K562 (cell line): Measurements from ENCODE around the gene LMX1B. TPM values are rescaled to one million over a fixed set of nuclear protein-coding genes. Genes with fewer than 3 reads are reported as not detected.

Source experiments
- ATAC-seq: fragments of 200-7000 bp; cut with Tn5 transposase; 3 replicates; pipeline ENCODE4 v1.9.1; 2020; ENCODE audit warnings: moderate library complexity
- BruUV-seq: library from RNA; stranded (reverse); fragments of 400-500 nt; replicated peaks from 2 replicates; lab custom pipeline; 2021; lab: Mats Ljungman, UMichigan
- CTCF ChIA-PET: fragments of 300-600 bp; formaldehyde crosslinking; extraction: SDS; loops from one replicate; lab custom pipeline; 2021; ENCODE audit warnings: low intra/inter-chr PET ratio; lab: Yijun Ruan, JAX
- POLR2A ChIA-PET: fragments of 300-600, 350-650 bp; sonication (Branson Sonifier 250); formaldehyde crosslinking; extraction: SDS; loops from one replicate; lab custom pipeline; 2021; ENCODE audit warnings: antibody characterized with exemption, inconsistent platforms; lab: Yijun Ruan, JAX
- DNase-seq, 4 experiments: peaks; one replicate each; pipeline versions ENCODE4 v3.0.0 to v3.0.0-alpha.2; 2011 to 2018; ENCODE audit warnings: low spot score in 3 of 4, mixed read lengths in 3 of 4; ENCODE audit errors: extremely low read depth in 1 of 4
- FAIRE-seq: peaks from 2 replicates; lab custom pipeline; 2011; peaks lifted over from hg19 to GRCh38; lab: Jason Lieb, UNC
- H2AFZ ChIP-seq: 2 replicates; pipeline ENCODE4 v1.6.0; 2011; ENCODE audit warnings: low read depth, low read length, control low read depth, inconsistent platforms
- H3K27ac ChIP-seq: fragments of 200-600 bp; 3 replicates; pipeline ENCODE4 v1.8.0; 2011; ENCODE audit warnings: low read depth, mild to moderate bottlenecking, control low read depth, inconsistent platforms, low read length, moderate library complexity, mixed read lengths; ENCODE audit errors: extremely low read depth
- H3K27me3 ChIP-seq, 2 experiments: fragments of 300-600 bp in 1 of 2; 2 replicates in 1 of 2; 3 replicates in 1 of 2; pipeline versions ENCODE4 v1.6.0 to v1.8.0; 2011; ENCODE audit warnings: inconsistent platforms in 2 of 2, low read length in 2 of 2, mild to moderate bottlenecking in 1 of 2, mixed read lengths in 1 of 2, moderate library complexity in 1 of 2; ENCODE audit not compliant: control insufficient read depth in 2 of 2, insufficient read depth in 2 of 2
- H3K36me3 ChIP-seq: fragments of 300-600 bp; 3 replicates; pipeline ENCODE4 v1.8.0; 2011; ENCODE audit warnings: mild to moderate bottlenecking, low read length, inconsistent platforms; ENCODE audit not compliant: control insufficient read depth, insufficient read depth
- H3K4me1 ChIP-seq, 2 experiments: fragments of 200-600 bp in 1 of 2; replicated peaks in 1 of 2; 2 replicates in 1 of 2; 3 replicates in 1 of 2; pipeline versions ENCODE4 v1.5.1 to v1.8.0; 2011; ENCODE audit warnings: inconsistent platforms in 2 of 2, low read length in 2 of 2, mild to moderate bottlenecking in 1 of 2, mixed read lengths in 1 of 2, moderate library complexity in 1 of 2; ENCODE audit not compliant: control insufficient read depth in 2 of 2, insufficient read depth in 2 of 2
- H3K4me2 ChIP-seq: 2 replicates; pipeline ENCODE4 v1.6.1; 2011; ENCODE audit warnings: low read length, control low read depth, inconsistent platforms, mixed read lengths; ENCODE audit not compliant: insufficient read depth
- H3K4me3 ChIP-seq: fragments of 200-600 bp; sonication (generic), shearing (Covaris generic); 2 replicates; pipeline ENCODE4 v1.5.1; 2016; ENCODE audit warnings: control low read depth, inconsistent platforms
- H3K79me2 ChIP-seq: fragments of 200-600 bp; 3 replicates; pipeline ENCODE4 v1.8.0; 2011; ENCODE audit warnings: low read length, inconsistent platforms; ENCODE audit not compliant: control insufficient read depth, insufficient read depth
- H3K9ac ChIP-seq, 2 experiments: 2 replicates each; pipeline versions ENCODE4 v1.6.0 to v1.6.1; 2011; ENCODE audit warnings: low read depth in 2 of 2, low read length in 2 of 2, control low read depth in 1 of 2, inconsistent platforms in 1 of 2, mild to moderate bottlenecking in 1 of 2, mixed read lengths in 1 of 2; ENCODE audit not compliant: insufficient read depth in 1 of 2
- H3K9me1 ChIP-seq: one replicate; pipeline ENCODE4 v1.6.0; 2011; ENCODE audit warnings: inconsistent platforms, mild to moderate bottlenecking, low read length, moderate library complexity; ENCODE audit not compliant: control insufficient read depth, insufficient read depth
- H3K9me3 ChIP-seq: replicated peaks from 2 replicates; pipeline ENCODE4 v1.5.1; 2011; ENCODE audit warnings: low read depth, low read length, inconsistent platforms; ENCODE audit not compliant: control insufficient read depth, insufficient read depth
- H4K20me1 ChIP-seq: replicated peaks from 2 replicates; pipeline ENCODE4 v1.6.1; 2011; ENCODE audit warnings: low read length, inconsistent platforms, mixed read lengths; ENCODE audit not compliant: control insufficient read depth, insufficient read depth
- BRD9 ChIP-seq: fragments of 450-650 bp; IDR thresholded peaks from 2 replicates; pipeline ENCODE4 v1.6.1; 2018; ENCODE audit warnings: low read depth; ENCODE audit not compliant: partially characterized antibody
- CREB1 ChIP-seq, 2 experiments: sonication (generic) in 1 of 2; formaldehyde crosslinking in 1 of 2; IDR thresholded peaks; 2 replicates each; pipeline versions ENCODE4 v1.6.1 to v1.8.0; 2012 to 2022; ENCODE audit warnings: inconsistent platforms in 1 of 2, mild to moderate bottlenecking in 1 of 2, missing genetic modification reagents in 1 of 2, moderate library complexity in 1 of 2
- CREM ChIP-seq: IDR thresholded peaks from 2 replicates; pipeline ENCODE4 v1.6.1; 2014; ENCODE audit warnings: antibody characterized with exemption, low read depth
- DDX20 ChIP-seq: fragments of 450-650 bp; IDR thresholded peaks from 2 replicates; pipeline ENCODE4 v1.6.1; 2016; ENCODE audit warnings: missing genetic modification characterization, low read depth, mild to moderate bottlenecking, missing compliant biosample characterization, moderate library complexity
- FOXJ3 ChIP-seq: sonication (generic); formaldehyde crosslinking; IDR thresholded peaks from 2 replicates; pipeline ENCODE4 v1.4.0; 2020; ENCODE audit warnings: mild to moderate bottlenecking, missing genetic modification reagents
- SOX6 ChIP-seq: fragments of 450-650 bp; IDR thresholded peaks from 2 replicates; pipeline ENCODE4 v1.6.1; 2014; ENCODE audit warnings: mild to moderate bottlenecking
- YY1 ChIP-seq, 3 experiments: IDR thresholded peaks; 2 replicates each; pipeline ENCODE4 v1.6.1; 2011; ENCODE audit warnings: low read length in 2 of 3, mild to moderate bottlenecking in 2 of 3, moderate library complexity in 2 of 3, borderline replicate concordance in 1 of 3, control low read depth in 1 of 3, low read depth in 1 of 3; ENCODE audit not compliant: insufficient read depth in 3 of 3, insufficient replicate concordance in 2 of 3, control insufficient read depth in 1 of 3, insufficient read length in 1 of 3; ENCODE audit errors: extremely low read depth in 1 of 3
- ZNF764 ChIP-seq: fragments of 250-450 bp; sonication (Bioruptor Pico); IDR thresholded peaks from 2 replicates; pipeline ENCODE4 v1.4.0; 2020; ENCODE audit warnings: low read depth, mild to moderate bottlenecking, moderate library complexity
- WGBS: fragments of 100-300 bp; shearing (Covaris generic); methylation state at CpG from one replicate; pipeline ENCODE4 v1.1.6; 2016; ENCODE audit warnings: low coverage, mixed read lengths; ENCODE audit not compliant: insufficient coverage; ENCODE audit errors: missing lambda C conversion rate; 5-methylcytosine and 5-hydroxymethylcytosine counted together
- in situ Hi-C: fragments of 300-500 bp; cut with MboI; formaldehyde crosslinking; loops from 4 replicates; pipeline ENCODE4 v1.15.0; 2018; ENCODE audit warnings: inconsistent platforms, mixed read lengths
- intact Hi-C: fragments of 100-400 bp; cut with micrococcal nuclease; formaldehyde crosslinking; loops from 2 replicates; pipeline ENCODE4 v1.14.2; 2022
- polyA plus RNA-seq, 8 experiments: library from polyadenylated mRNA; depleted of rRNA in 4 of 8; stranded (reverse) in 5 of 8; unstranded in 3 of 8; fragments of >200 nt; fragmentation: Nextera tagmentation in 2 of 8; fragmentation: Illumina TruSeq in 1 of 8; extraction: Ambion mirVana in 2 of 8; extraction: Trizol in 1 of 8; gene quantifications; 2 replicates each; pipeline versions ENCODE4 v1.2.1 to v1.2.3, GENCODE V29; 2011 to 2014; ENCODE audit warnings: inconsistent platforms in 1 of 8, missing spikeins in 1 of 8
- total RNA-seq, 7 experiments: library from RNA; depleted of rRNA in 6 of 7; stranded (reverse); fragments of >200 nt in 6 of 7; fragmentation: Illumina TruSeq in 2 of 7; extraction: Trizol in 2 of 7; gene quantifications; 2 replicates each; pipeline versions ENCODE4 v1.2.1 to v1.2.3, GENCODE V29; 2011 to 2021; ENCODE audit warnings: low replicate concordance in 1 of 7
- TF ChIP-seq, protein P1 (sequence below): fragments of 450-650 bp; formaldehyde crosslinking; IDR thresholded peaks from 2 replicates; pipeline ENCODE4 v1.4.0; 2022; ENCODE audit warnings: missing genetic modification characterization
- TF ChIP-seq, protein P2 (sequence below): fragments of 450-650 bp; formaldehyde crosslinking; IDR thresholded peaks from 2 replicates; pipeline ENCODE4 v1.4.0; 2020; ENCODE audit warnings: mild to moderate bottlenecking, mixed read lengths

Gene LMX1B
- total and polyA plus RNA-seq, 9 of the 15 experiments (the other 6 are each of a cell fraction or from before 2014, with no cell fraction given): not detected

DNA sequence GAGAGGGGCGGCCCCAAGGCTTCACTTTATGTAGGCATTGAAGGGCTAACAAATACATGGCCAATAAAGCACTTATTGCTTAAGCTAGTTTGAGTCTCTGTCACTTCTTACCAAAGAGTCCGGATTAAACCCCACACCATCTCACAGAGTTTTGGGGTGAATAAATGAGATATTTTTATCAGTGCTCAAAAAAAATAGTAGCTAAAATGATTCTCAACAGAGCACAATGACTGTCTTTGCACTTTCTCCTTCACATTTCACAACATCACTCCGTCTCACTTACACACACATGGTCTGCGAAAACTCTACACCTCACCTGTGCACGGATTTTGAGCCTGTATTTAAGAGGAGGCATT is 92.9 kb downstream of the LMX1B start:
- Histone ChIP-seq H3K9me1 (no peaks in the 10 kb centered on the region), H2AFZ (no peak overlapping the region), H3K4me3 (no peak overlapping the region), H3K9ac (no peak overlapping the region), H3K36me3 (no peaks in the 10 kb centered on the region), H3K27me3 (peaks cover 4 to 23% of the 10 kb centered on the region in 2 experiments; a peak in 3 of 5 replicates), H3K9me3 (no peaks in the 10 kb centered on the region), H4K20me1 (peaks cover 21% of the 10 kb centered on the region), H3K79me2 (no peaks in the 10 kb centered on the region), H3K4me1 (peaks cover 16 to 31% of the 10 kb centered on the region in 2 experiments; a peak in 4 of 5 replicates), H3K4me2 (no peak overlapping the region), H3K27ac (no peak overlapping the region)
- BruUV-seq: no TSS peak
- FAIRE-seq (no peak), ATAC-seq (no peak), DNase-seq (no peak)
- intact Hi-C loops: no loop called here
- ChIA-PET CTCF (interaction anchor here (1.1 to 3.7 kb wide), 2 partner anchors 71 to 74 kb away, joined by 4 to 43 read pairs; no protein-coding TSS in a partner anchor), POLR2A (interaction anchor here (0.5 to 1.2 kb wide), 3 partner anchors 8 to 157 kb away, joined by 3 to 4 read pairs (median 3); no protein-coding TSS in a partner anchor)
- WGBS: 3% methylated on average over 5 of the region's 5 CpGs
- in situ Hi-C loops: loop anchor here (5.0 kb wide), 1 partner anchor 66 kb away; no protein-coding TSS in a partner anchor
- TF ChIP-seq YY1 (IDR thresholded peaks at IDR 0.05; ENCODE audit: borderline replicate concordance in 1 of 3, control insufficient read depth in 1 of 3, extremely low read depth in 1 of 3, insufficient read depth in 3 of 3, insufficient read length in 1 of 3, insufficient replicate concordance in 2 of 3, low read depth in 1 of 3, low read length in 2 of 3) (no peak), CREM (no peak), BRD9 (no peak), FOXJ3 (CRISPR knock-in tag) (no peak), DDX20 (tag) (no peak), CREB1 (IDR thresholded peaks at IDR 0.05) (no peak), CREB1 (CRISPR knock-in tag; IDR thresholded peaks at IDR 0.05) (no peak), ZNF764 (CRISPR knock-in tag) (no peak), SOX6 (no peak)
- TF ChIP-seq, protein P1, sequence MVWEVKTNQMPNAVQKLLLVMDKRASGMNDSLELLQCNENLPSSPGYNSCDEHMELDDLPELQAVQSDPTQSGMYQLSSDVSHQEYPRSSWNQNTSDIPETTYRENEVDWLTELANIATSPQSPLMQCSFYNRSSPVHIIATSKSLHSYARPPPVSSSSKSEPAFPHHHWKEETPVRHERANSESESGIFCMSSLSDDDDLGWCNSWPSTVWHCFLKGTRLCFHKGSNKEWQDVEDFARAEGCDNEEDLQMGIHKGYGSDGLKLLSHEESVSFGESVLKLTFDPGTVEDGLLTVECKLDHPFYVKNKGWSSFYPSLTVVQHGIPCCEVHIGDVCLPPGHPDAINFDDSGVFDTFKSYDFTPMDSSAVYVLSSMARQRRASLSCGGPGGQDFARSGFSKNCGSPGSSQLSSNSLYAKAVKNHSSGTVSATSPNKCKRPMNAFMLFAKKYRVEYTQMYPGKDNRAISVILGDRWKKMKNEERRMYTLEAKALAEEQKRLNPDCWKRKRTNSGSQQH (CRISPR knock-in tag): no peak
- TF ChIP-seq, protein P2, sequence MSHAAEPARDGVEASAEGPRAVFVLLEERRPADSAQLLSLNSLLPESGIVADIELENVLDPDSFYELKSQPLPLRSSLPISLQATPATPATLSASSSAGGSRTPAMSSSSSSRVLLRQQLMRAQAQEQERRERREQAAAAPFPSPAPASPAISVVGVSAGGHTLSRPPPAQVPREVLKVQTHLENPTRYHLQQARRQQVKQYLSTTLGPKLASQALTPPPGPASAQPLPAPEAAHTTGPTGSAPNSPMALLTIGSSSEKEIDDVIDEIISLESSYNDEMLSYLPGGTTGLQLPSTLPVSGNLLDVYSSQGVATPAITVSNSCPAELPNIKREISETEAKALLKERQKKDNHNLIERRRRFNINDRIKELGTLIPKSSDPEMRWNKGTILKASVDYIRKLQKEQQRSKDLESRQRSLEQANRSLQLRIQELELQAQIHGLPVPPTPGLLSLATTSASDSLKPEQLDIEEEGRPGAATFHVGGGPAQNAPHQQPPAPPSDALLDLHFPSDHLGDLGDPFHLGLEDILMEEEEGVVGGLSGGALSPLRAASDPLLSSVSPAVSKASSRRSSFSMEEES (CRISPR knock-in tag): no peak
